Daoy (cell line): ENCODE measurements around the gene IL32. TPM values are rescaled to one million over a fixed set of nuclear protein-coding genes. Genes with fewer than 3 reads are reported as not detected.

Experiments
- DNase-seq: peaks from one replicate; pipeline ENCODE4 v3.0.0-alpha.2; 2015; ENCODE audit warnings: low read depth
- total RNA-seq: library from RNA; depleted of rRNA; stranded (reverse); fragments of >200 nt; shearing (Covaris generic); gene quantifications from 2 replicates; pipeline ENCODE4 v1.2.3, GENCODE V29; 2014; rRNA removed

Gene IL32
- total RNA-seq, 1 experiment from 2014 or later = 362 TPM

DNA sequence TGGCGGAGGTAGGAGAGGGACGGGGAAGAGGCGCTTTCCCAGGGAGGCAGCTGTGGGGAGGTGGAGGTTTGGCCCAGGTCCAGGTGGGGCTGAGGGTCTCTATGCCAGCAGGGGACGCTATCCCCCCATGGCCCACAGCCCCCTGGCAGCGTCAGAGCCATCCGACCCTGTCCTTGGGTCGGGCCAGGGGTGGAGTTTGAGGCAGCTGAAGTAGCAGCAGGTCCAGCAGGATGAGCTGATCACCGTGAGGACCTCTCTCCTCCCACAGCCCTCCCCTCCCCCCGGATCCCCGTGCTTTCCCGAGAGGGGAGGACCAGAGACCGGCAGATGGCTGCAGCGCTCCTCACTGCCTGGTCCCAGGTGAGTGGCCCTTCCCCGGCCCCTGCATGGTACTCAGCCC lies 50.1 kb downstream of the IL32 start:
- no peak for DNase-seq

DNA sequence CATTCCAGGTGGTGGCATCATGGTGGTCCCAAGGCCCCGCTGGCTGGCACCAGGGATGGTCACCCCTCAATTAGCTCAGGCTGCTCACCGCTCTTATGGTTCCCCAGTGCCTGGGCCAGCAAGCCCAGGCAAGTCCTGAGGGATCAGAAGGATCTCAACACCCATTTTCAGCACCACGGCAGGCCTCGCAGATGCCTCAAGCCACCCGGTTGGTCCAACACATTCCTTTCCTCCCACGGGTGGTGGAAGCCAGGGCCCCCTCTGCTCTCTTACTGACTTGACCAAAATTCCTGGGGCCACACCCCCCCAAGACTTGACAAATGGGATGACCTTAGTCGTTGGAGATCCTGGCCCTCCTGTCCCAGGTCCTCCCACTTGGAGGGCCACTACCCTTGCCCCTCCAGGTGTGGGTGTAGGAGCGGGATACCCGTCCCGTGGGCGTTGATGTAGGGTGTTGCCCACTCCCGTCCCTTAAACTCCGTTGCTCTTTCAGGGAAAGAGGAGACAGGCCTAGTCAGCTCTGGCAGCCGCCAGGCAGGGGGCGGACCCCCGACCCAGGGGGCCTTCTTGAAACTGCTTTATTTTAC lies 52.9 kb downstream of the IL32 start:
- DNase-seq = no peak

DNA sequence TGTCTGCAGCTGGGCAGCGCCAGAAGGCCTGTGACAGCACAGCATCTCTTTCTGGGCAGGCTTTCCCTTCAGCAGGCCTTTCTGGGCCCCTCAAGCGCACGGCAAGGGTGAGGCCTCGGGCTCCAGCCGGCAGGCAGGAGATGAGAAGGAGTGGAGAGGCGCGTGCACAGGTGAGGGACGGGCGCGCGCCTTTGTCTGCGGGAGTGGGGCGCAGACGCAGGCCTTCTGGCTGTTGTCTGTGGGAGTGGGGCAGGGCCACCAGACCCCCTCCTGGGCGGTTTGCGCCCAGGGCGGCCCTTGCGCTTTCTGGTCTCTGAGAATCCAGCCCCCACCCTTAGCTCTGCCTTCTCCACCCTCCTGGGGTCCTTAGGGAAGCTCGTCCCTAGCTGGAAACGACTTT lies 53.4 kb downstream of the IL32 start:
- DNase-seq = no peak

Other genes starting within 250 kb of the IL32 start
- not detected in 2 replicates for gene PRSS21, start 248.4 kb upstream of the IL32 start, total RNA-seq
- 0.17 and 2.0 TPM in 2 replicates for gene ZG16B, start 235.3 kb upstream of the IL32 start, total RNA-seq
- 0.11 TPM in 1 of 2 replicates, not detected in the other for gene PRSS22, start 207.5 kb upstream of the IL32 start, total RNA-seq
- gene FLYWCH2, start 182.4 kb upstream of the IL32 start, total RNA-seq = 28.3 and 71.6 TPM in 2 replicates
- 32.3 and 42.3 TPM in 2 replicates for gene FLYWCH1, start 153.7 kb upstream of the IL32 start, total RNA-seq
- gene KREMEN2, start 101.4 kb upstream of the IL32 start, total RNA-seq = 0.39 and 1.3 TPM in 2 replicates
- 15.3 and 20.5 TPM in 2 replicates for gene PAQR4, start 96.3 kb upstream of the IL32 start, total RNA-seq
- gene PKMYT1, start 85.2 kb upstream of the IL32 start, total RNA-seq = 48.6 and 70.3 TPM in 2 replicates
- not detected in 2 replicates for gene CLDN9, start 52.7 kb upstream of the IL32 start, total RNA-seq
- gene CLDN6, start 47.5 kb upstream of the IL32 start, total RNA-seq = not detected in 2 replicates
- gene TNFRSF12A, start 45.3 kb upstream of the IL32 start, total RNA-seq = 307 and 390 TPM in 2 replicates
- 1.8 and 4.7 TPM in 2 replicates for gene HCFC1R1, start 41.7 kb upstream of the IL32 start, total RNA-seq
- gene THOC6, start 41.6 kb upstream of the IL32 start, total RNA-seq = 24.0 and 25.5 TPM in 2 replicates
- not detected in 2 replicates for gene BICDL2, start 28.7 kb upstream of the IL32 start, total RNA-seq
- gene MMP25, start 19.1 kb upstream of the IL32 start, total RNA-seq = 0.17 and 0.54 TPM in 2 replicates
- gene ZSCAN10, start 33.7 kb downstream of the IL32 start, total RNA-seq = not detected in 2 replicates
- 6.6 and 10.5 TPM in 2 replicates for gene ZNF205, start 46.9 kb downstream of the IL32 start, total RNA-seq
- gene ZNF213, start 69.4 kb downstream of the IL32 start, total RNA-seq = 3.7 and 5.6 TPM in 2 replicates
- gene OR1F1, start 122.6 kb downstream of the IL32 start, total RNA-seq = not detected in 2 replicates
- 8.0 and 8.7 TPM in 2 replicates for gene ZNF200, start 169.5 kb downstream of the IL32 start, total RNA-seq
- 0.21 and 0.34 TPM in 2 replicates for gene MEFV, start 191.0 kb downstream of the IL32 start, total RNA-seq
- gene ZNF263, start 217.9 kb downstream of the IL32 start, total RNA-seq = 28.8 and 61.1 TPM in 2 replicates
- gene TIGD7, start 239.8 kb downstream of the IL32 start, total RNA-seq = 3.5 and 4.1 TPM in 2 replicates
- 20.6 and 20.7 TPM in 2 replicates for gene ZNF75A, start 239.9 kb downstream of the IL32 start, total RNA-seq